ENCODE data around the gene CTU1.

Gene CTU1

DNA sequence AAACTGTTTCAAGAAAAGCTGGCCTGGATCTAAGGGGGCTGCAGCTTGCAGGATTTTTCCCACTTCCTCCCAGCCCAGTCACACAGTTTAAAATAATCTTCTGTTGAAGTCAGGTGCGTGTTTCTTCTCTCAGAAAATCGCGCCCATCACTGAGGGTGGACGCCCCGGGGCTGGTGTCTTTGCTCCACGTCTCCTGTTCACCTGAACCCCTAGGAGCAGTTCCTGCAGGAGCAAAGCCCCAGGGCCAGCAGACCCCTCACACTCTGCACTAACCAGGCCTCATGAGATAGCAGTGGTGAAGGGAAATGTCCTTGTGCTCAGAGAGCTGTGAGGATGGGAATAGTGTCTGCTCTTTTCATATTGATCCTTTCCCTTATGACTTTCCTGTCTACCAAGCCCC, 33.0 kb upstream of the CTU1 start:
- no peak overlapping the region for H3K27ac Mint-ChIP-seq
- peaks cover 10% of the 10 kb centered on the region for H3K4me1 Mint-ChIP-seq
- DNase-seq = no peak
- TF ChIP-seq CTCF (IDR thresholded peaks at IDR 0.05) = no peak
- no peaks in the 10 kb centered on the region for H3K9me3 Mint-ChIP-seq
- no peak overlapping the region for H3K4me3 Mint-ChIP-seq
- H3K36me3 Mint-ChIP-seq (ENCODE audit: low read depth) = no peaks in the 10 kb centered on the region
- H3K27me3 Mint-ChIP-seq (ENCODE audit: low read depth, poor library complexity) = peaks cover 25% of the 10 kb centered on the region

DNA sequence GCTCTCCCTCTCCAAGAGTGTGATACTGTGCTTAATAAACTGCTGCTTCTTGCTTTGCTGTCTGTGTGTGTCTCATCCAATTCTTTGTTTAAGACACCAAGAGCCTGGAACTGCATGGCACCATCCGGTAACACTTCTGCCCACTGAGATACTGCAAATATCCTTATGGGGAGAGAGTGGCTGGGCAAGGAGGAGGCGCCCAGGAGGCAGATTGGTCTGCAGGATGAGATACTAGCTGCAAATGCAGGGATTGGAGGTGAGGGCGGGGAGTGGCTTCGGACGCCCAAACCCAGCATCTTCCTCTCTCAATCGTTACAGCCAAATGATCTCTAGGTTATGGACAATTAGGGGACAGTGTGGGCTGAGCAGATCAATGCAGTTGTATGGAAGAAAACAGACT, 32.2 kb upstream of the CTU1 start:
- Mint-ChIP-seq H3K4me1 (peaks cover 10% of the 10 kb centered on the region), H3K4me3 (no peak overlapping the region), H3K27ac (no peak overlapping the region), H3K9me3 (peaks cover 7% of the 10 kb centered on the region), H3K27me3 (ENCODE audit: low read depth, poor library complexity) (peaks cover 25% of the 10 kb centered on the region), H3K36me3 (ENCODE audit: low read depth) (no peaks in the 10 kb centered on the region)
- TF ChIP-seq CTCF (IDR thresholded peaks at IDR 0.05) = no peak
- no peak for DNase-seq

GRCh38 chr19:51139299-51140014, 31.2 kb upstream of the CTU1 start:
- DNase-seq = no peak
- no peaks in the 10 kb centered on the region for H3K36me3 Mint-ChIP-seq (ENCODE audit: low read depth)
- H3K27ac Mint-ChIP-seq = no peak overlapping the region
- H3K4me1 Mint-ChIP-seq = peaks cover 10% of the 10 kb centered on the region
- TF ChIP-seq CTCF (IDR thresholded peaks at IDR 0.05) = no peak
- H3K27me3 Mint-ChIP-seq (ENCODE audit: low read depth, poor library complexity) = peaks cover 25% of the 10 kb centered on the region
- H3K4me3 Mint-ChIP-seq = no peak overlapping the region
- H3K9me3 Mint-ChIP-seq = peaks cover 17% of the 10 kb centered on the region

DNA sequence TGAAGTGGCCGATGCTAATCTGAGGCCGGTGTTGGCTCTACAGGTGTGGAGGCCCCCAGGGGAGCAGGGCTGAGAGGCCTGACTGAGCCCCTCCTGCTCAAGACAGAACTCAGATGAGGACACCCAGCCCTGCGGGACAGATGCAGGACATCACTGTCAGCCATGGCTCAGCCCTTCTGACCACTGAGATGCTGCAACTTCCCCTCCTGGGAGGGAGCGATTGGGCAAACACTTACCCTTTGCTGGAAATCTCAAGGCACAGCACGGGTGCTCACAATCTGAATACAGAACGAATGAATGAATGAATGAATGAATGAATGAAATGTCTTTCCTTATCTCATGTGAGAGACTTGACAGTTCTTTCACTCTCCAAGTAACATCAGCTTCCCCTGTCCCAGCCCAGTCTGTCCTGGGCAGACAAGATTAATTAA, 30.4 kb upstream of the CTU1 start:
- Mint-ChIP-seq H3K4me3 (no peak overlapping the region), H3K36me3 (ENCODE audit: low read depth) (no peaks in the 10 kb centered on the region), H3K27me3 (ENCODE audit: low read depth, poor library complexity) (peaks cover 25% of the 10 kb centered on the region), H3K9me3 (peaks cover 21% of the 10 kb centered on the region), H3K4me1 (peaks cover 10% of the 10 kb centered on the region), H3K27ac (no peak overlapping the region)
- no peak for TF ChIP-seq CTCF (IDR thresholded peaks at IDR 0.05)
- DNase-seq = no peak

DNA sequence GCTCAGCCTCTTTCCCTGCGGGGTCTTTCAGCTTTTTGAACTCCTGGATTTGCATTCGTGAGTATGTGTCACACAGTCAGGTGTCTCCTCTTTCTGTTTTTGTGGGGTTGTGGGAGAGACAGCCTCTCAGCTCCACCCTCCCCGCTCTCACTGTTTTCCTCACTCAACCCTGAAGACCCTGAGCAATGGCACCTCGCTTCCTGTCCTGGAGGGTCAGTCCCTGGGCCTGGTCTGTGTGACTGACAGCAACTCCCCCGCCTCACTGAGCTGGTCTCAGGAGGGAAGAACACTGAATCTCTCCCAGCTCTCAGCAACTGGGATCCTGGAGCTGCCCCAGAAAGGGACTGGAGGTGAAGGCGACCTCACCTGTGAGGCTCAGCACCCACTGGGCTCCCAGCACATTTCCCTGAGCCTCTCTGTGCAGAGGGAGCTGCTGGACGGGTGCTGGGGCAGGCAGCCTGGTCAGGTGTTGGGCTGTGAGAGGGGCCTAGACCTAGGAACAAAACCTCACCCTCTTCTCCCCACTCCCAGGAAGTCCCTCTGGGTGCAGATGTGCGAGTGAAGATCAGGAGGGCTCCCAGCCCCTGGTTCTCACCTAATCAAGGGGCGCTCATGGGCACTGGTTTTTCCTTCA, 29.7 kb upstream of the CTU1 start:
- H3K9me3 Mint-ChIP-seq = peaks cover 21% of the 10 kb centered on the region
- no peak for TF ChIP-seq CTCF (IDR thresholded peaks at IDR 0.05)
- H3K4me1 Mint-ChIP-seq = peaks cover 10% of the 10 kb centered on the region
- peak overlapping the region; percentile 77 for H3K27ac Mint-ChIP-seq
- no peaks in the 10 kb centered on the region for H3K36me3 Mint-ChIP-seq (ENCODE audit: low read depth)
- H3K4me3 Mint-ChIP-seq = no peak overlapping the region
- peaks cover 25% of the 10 kb centered on the region for H3K27me3 Mint-ChIP-seq (ENCODE audit: low read depth, poor library complexity)
- no peak for DNase-seq
